ENCODE measurements around the gene GRM7.

Gene GRM7

GRCh38 chr3:7588236-7588635 is 727.3 kb downstream of the GRM7 start:
- FAIRE-seq (no peak), DNase-seq (ENCODE audit: insufficient read length, low spot score) (no peak)
- no peak for TF ChIP-seq POLR2A (IDR thresholded peaks at IDR 0.05; ENCODE audit: low read depth, low read length)

- no peak for DNase-seq (ENCODE audit: insufficient read length, low spot score)
- FAIRE-seq: no peak
- no peak for TF ChIP-seq POLR2A (IDR thresholded peaks at IDR 0.05; ENCODE audit: low read depth, low read length)
Observed at GRCh38 chr3:7589526-7589925, 728.6 kb downstream of the GRM7 start.

- TF ChIP-seq POLR2A (IDR thresholded peaks at IDR 0.05; ENCODE audit: low read depth, low read length): no peak
- DNase-seq (ENCODE audit: insufficient read length, low spot score): no peak
- FAIRE-seq: no peak
Observed at GRCh38 chr3:7602297-7602696, 741.4 kb downstream of the GRM7 start.

GRCh38 chr3:7607083-7607482 is 746.2 kb downstream of the GRM7 start:
- DNase-seq (ENCODE audit: insufficient read length, low spot score) (no peak), FAIRE-seq (no peak)
- TF ChIP-seq POLR2A (IDR thresholded peaks at IDR 0.05; ENCODE audit: low read depth, low read length): no peak

- DNase-seq (ENCODE audit: insufficient read length, low spot score): no peak
- no peak for TF ChIP-seq POLR2A (IDR thresholded peaks at IDR 0.05; ENCODE audit: low read depth, low read length)
Observed at GRCh38 chr3:7607676-7608075, 746.8 kb downstream of the GRM7 start.

GRCh38 chr3:7610634-7611033 is 749.7 kb downstream of the GRM7 start:
- DNase-seq (ENCODE audit: insufficient read length, low spot score) (no peak), FAIRE-seq (no peak)
- TF ChIP-seq POLR2A (IDR thresholded peaks at IDR 0.05; ENCODE audit: low read depth, low read length): no peak

More at GRCh38 chr3:7607676-7608075, 746.8 kb downstream of the GRM7 start:
- no peak for FAIRE-seq

- no peak for TF ChIP-seq POLR2A (IDR thresholded peaks at IDR 0.05; ENCODE audit: low read depth, low read length)
- FAIRE-seq (no peak), DNase-seq (ENCODE audit: insufficient read length, low spot score) (no peak)
Observed at GRCh38 chr3:7615043-7615442, 754.1 kb downstream of the GRM7 start.

GRCh38 chr3:7618606-7619005 is 757.7 kb downstream of the GRM7 start:
- DNase-seq (ENCODE audit: insufficient read length, low spot score) (no peak), FAIRE-seq (no peak)
- TF ChIP-seq POLR2A (IDR thresholded peaks at IDR 0.05; ENCODE audit: low read depth, low read length): no peak

GRCh38 chr3:7620401-7620800 is 759.5 kb downstream of the GRM7 start:
- TF ChIP-seq POLR2A (IDR thresholded peaks at IDR 0.05; ENCODE audit: low read depth, low read length): no peak
- DNase-seq (ENCODE audit: insufficient read length, low spot score): no peak
- no peak for FAIRE-seq

- TF ChIP-seq POLR2A (IDR thresholded peaks at IDR 0.05; ENCODE audit: low read depth, low read length): no peak
- DNase-seq (ENCODE audit: insufficient read length, low spot score): no peak
- no peak for FAIRE-seq
Observed at GRCh38 chr3:7621046-7621630, 760.2 kb downstream of the GRM7 start.

GRCh38 chr3:7621651-7622050 is 760.7 kb downstream of the GRM7 start:
- DNase-seq (ENCODE audit: insufficient read length, low spot score) (no peak), FAIRE-seq (no peak)
- no peak for TF ChIP-seq POLR2A (IDR thresholded peaks at IDR 0.05; ENCODE audit: low read depth, low read length)

GRCh38 chr3:7625021-7625420 is 764.1 kb downstream of the GRM7 start:
- FAIRE-seq (no peak), DNase-seq (ENCODE audit: insufficient read length, low spot score) (no peak)
- TF ChIP-seq POLR2A (IDR thresholded peaks at IDR 0.05; ENCODE audit: low read depth, low read length): no peak

- TF ChIP-seq POLR2A (IDR thresholded peaks at IDR 0.05; ENCODE audit: low read depth, low read length): no peak
- no peak for DNase-seq (ENCODE audit: insufficient read length, low spot score)
- no peak for FAIRE-seq
Observed at GRCh38 chr3:7630351-7630911, 769.5 kb downstream of the GRM7 start.

- no peak for DNase-seq (ENCODE audit: insufficient read length, low spot score)
- FAIRE-seq: no peak
- no peak for TF ChIP-seq POLR2A (IDR thresholded peaks at IDR 0.05; ENCODE audit: low read depth, low read length)
Observed at GRCh38 chr3:7630925-7631324, 770.0 kb downstream of the GRM7 start.

GRCh38 chr3:7632305-7632704 is 771.4 kb downstream of the GRM7 start:
- no peak for TF ChIP-seq POLR2A (IDR thresholded peaks at IDR 0.05; ENCODE audit: low read depth, low read length)
- DNase-seq (ENCODE audit: insufficient read length, low spot score) (no peak), FAIRE-seq (no peak)
